Upper lobe of right lung (tissue), 1 donor: ENCODE results near the gene PKDCC. TPM values are rescaled to one million over a fixed set of nuclear protein-coding genes. Genes with fewer than 3 reads are reported as not detected.

Source experiments
- ATAC-seq: fragments of 200-7000 bp; cut with Tn5 transposase; one replicate; pipeline ENCODE4 v1.9.1; 2020; ENCODE audit warnings: mild to moderate bottlenecking, moderate library complexity
- DNase-seq: peaks from one replicate; pipeline ENCODE4 v3.0.0-alpha.2; 2020
- H3K27ac ChIP-seq: fragments of 200-600 bp; one replicate; pipeline ENCODE4 v1.8.0; 2022
- H3K27me3 ChIP-seq: fragments of 200-600 bp; one replicate; pipeline ENCODE4 v1.8.0; 2022; ENCODE audit warnings: mild to moderate bottlenecking
- H3K36me3 ChIP-seq: fragments of 200-600 bp; one replicate; pipeline ENCODE4 v1.8.0; 2022
- H3K4me1 ChIP-seq: fragments of 200-600 bp; one replicate; pipeline ENCODE4 v1.8.0; 2022
- H3K4me3 ChIP-seq: fragments of 200-600 bp; one replicate; pipeline ENCODE4 v1.8.0; 2022; ENCODE audit warnings: mild to moderate bottlenecking
- H3K9me3 ChIP-seq: fragments of 200-600 bp; one replicate; pipeline ENCODE4 v1.8.0; 2022
- intact Hi-C: fragments of 100-400 bp; cut with DNase I; formaldehyde crosslinking; loops from one replicate; pipeline ENCODE4 v1.11.0; 2022
- total RNA-seq: library from RNA; stranded (reverse); fragmentation: NEBNext Ultra II Directional; extraction: Animal tissue kit (Norgen Biotek cat#: 25700); gene quantifications from one replicate; pipeline ENCODE4 v1.2.1, GENCODE V29; 2021
- TF ChIP-seq, protein P1 (sequence below): fragments of 200-600 bp; IDR thresholded peaks from one replicate; pipeline ENCODE4 v1.8.0; 2022; ENCODE audit warnings: antibody characterized with exemption
- donor health status: DM: no; HTN: yes; CAD: no; lungs with severe emphysema.

Gene PKDCC
- total RNA-seq, 1 donor from 2014 or later = 65.5 TPM

GRCh38 chr2:42044939-42045338, 2.9 kb upstream of the PKDCC start:
- intact Hi-C loops = no loop called here
- Histone ChIP-seq H3K9me3 (no peaks in the 10 kb centered on the region), H3K4me3 (no peak overlapping the region), H3K27me3 (no peaks in the 10 kb centered on the region), H3K4me1 (peaks cover 7% of the 10 kb centered on the region), H3K36me3 (no peaks in the 10 kb centered on the region), H3K27ac (no peak overlapping the region)
- no peak for DNase-seq
- TF ChIP-seq, protein P1, sequence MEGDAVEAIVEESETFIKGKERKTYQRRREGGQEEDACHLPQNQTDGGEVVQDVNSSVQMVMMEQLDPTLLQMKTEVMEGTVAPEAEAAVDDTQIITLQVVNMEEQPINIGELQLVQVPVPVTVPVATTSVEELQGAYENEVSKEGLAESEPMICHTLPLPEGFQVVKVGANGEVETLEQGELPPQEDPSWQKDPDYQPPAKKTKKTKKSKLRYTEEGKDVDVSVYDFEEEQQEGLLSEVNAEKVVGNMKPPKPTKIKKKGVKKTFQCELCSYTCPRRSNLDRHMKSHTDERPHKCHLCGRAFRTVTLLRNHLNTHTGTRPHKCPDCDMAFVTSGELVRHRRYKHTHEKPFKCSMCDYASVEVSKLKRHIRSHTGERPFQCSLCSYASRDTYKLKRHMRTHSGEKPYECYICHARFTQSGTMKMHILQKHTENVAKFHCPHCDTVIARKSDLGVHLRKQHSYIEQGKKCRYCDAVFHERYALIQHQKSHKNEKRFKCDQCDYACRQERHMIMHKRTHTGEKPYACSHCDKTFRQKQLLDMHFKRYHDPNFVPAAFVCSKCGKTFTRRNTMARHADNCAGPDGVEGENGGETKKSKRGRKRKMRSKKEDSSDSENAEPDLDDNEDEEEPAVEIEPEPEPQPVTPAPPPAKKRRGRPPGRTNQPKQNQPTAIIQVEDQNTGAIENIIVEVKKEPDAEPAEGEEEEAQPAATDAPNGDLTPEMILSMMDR = no peak
- ATAC-seq = no peak

DNA sequence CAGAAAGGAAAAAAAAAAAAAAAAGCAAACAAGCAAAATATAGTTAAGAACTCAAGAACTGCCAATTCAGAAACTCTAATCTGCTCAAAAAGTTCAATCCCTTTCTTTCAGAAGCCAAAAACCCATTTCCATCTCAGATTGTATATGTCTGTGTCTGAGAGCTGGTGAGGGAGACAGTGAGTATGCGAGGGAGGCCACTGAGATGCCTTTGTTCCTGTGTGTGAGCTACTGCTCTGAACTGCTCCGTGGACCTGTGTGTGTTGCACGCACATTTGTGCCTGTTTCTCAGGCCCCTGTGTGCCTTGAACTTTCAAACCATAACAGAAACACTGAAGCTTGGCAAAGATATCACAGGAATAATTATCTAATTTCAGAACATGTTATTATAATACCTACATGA, 2.5 kb upstream of the PKDCC start:
- TF ChIP-seq, protein P1 = no peak
- H3K4me3 ChIP-seq = no peak overlapping the region
- DNase-seq = no peak
- no peaks in the 10 kb centered on the region for H3K36me3 ChIP-seq
- intact Hi-C loops = no loop called here
- H3K27ac ChIP-seq = no peak overlapping the region
- H3K4me1 ChIP-seq = peaks cover 7% of the 10 kb centered on the region
- no peaks in the 10 kb centered on the region for H3K9me3 ChIP-seq
- H3K27me3 ChIP-seq = no peaks in the 10 kb centered on the region
- ATAC-seq = no peak

- Histone ChIP-seq H3K27me3 (no peaks in the 10 kb centered on the region), H3K9me3 (no peaks in the 10 kb centered on the region), H3K27ac (no peak overlapping the region), H3K4me1 (peaks cover 7% of the 10 kb centered on the region), H3K36me3 (no peaks in the 10 kb centered on the region), H3K4me3 (no peak overlapping the region)
- TF ChIP-seq, protein P1 = no peak
- DNase-seq = no peak
- intact Hi-C loops = no loop called here
- ATAC-seq = no peak
These were observed 1.7 kb upstream of the PKDCC start for GRCh38 chr2:42045848-42046748.

DNA sequence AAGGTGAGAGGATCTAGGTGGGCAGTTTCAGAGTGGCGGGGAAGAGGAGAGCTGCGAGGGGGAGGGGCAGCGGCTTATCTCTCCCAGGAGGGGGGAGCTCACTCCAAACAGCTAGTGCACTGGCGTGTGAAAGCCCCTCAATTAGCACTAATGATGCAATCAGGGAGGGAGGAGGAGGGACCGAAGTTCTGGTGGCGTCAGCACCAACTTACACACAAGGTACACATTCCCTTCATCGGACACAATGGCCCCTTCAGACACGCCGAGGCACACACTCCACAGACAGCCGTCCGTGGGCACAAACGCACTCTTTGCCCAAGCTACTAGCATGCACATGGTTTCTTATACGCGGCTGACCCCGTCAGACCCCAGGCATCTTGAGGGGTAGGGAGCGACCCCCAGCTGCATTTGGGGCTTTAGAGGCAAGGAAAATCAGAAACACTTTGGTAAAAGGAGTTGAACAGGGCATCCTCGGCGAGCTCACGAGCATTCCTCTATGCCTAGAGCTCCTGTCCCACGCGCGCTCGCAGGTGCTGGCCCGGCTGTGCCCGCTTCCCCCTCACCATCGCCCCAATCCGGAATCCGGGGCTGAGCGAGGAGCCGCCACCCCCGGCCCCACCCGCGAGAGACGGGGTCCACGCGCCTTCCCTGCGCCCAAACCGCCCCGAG, 868 bp upstream of the PKDCC start:
- intact Hi-C loops = no loop called here
- DNase-seq = no peak

GRCh38 chr2:42048299-42049220, 739 bp downstream of the PKDCC start:
- intact Hi-C loops = no loop called here
- H3K36me3 ChIP-seq = no peaks in the 10 kb centered on the region
- ATAC-seq (peak; percentile 1), DNase-seq (peak; percentile 73)
- peak overlapping the region; percentile 63 for H3K4me3 ChIP-seq
- no peaks in the 10 kb centered on the region for H3K27me3 ChIP-seq
- H3K9me3 ChIP-seq = no peaks in the 10 kb centered on the region
- TF ChIP-seq, protein P1 = no peak
- peaks cover 16% of the 10 kb centered on the region for H3K4me1 ChIP-seq
- peak overlapping the region; percentile 76 for H3K27ac ChIP-seq

More for the DNA sequence above, 868 bp upstream of the PKDCC start:
- Histone ChIP-seq H3K36me3 (no peaks in the 10 kb centered on the region), H3K27ac (peak overlapping the region; percentile 24), H3K4me3 (peak overlapping the region; percentile 69), H3K27me3 (no peaks in the 10 kb centered on the region), H3K4me1 (peaks cover 7% of the 10 kb centered on the region), H3K9me3 (no peaks in the 10 kb centered on the region)
- TF ChIP-seq, protein P1 = no peak
- ATAC-seq = no peak
